H1 (cell line): ENCODE measurements around the gene MRPL54.

Experiments
- CEBPB ChIP-seq: IDR thresholded peaks from 2 replicates; pipeline ENCODE4 v1.6.1; 2012; ENCODE audit warnings: low read depth, low read length
- MAFK ChIP-seq: IDR thresholded peaks from 2 replicates; pipeline ENCODE4 v1.6.1; 2012; ENCODE audit warnings: low read depth, mild to moderate bottlenecking, improper control_type of control experiment, low read length
- POLR2AphosphoS5 ChIP-seq: IDR thresholded peaks from 2 replicates; pipeline ENCODE4 v1.6.1; 2011; ENCODE audit warnings: low read depth, low read length
- TF ChIP-seq, protein P1 (sequence below), 3 experiments: IDR thresholded peaks; 1 replicate in 2 of 3; 2 replicates in 1 of 3; pipeline versions ENCODE4 v1.5.1 to v1.6.1; 2011; ENCODE audit warnings: low read length in 3 of 3, mild to moderate bottlenecking in 3 of 3, inconsistent platforms in 2 of 3, low read depth in 1 of 3, moderate library complexity in 1 of 3; ENCODE audit not compliant: insufficient read depth in 1 of 3; ENCODE audit errors: control extremely low read depth in 1 of 3

DNA sequence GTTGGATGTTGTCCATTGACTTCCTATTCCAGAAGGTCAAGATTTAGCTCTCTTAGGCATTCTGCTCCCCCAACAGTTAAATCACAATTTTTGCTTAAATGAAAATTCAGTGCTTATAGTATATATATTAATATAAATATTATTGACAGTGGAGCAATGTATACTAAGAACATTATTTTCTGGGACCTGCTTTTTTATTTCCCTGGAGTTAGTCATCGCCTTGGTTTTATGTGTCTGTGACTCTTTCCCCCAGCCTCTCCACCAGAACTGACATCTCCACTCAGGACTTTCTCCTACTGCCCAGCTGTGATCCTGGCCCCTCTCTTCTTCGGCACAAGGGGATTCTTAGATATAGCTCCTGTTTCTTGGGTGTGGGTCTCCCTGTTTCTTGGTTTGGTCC is 33.9 kb downstream of the MRPL54 start:
- TF ChIP-seq, protein P1, sequence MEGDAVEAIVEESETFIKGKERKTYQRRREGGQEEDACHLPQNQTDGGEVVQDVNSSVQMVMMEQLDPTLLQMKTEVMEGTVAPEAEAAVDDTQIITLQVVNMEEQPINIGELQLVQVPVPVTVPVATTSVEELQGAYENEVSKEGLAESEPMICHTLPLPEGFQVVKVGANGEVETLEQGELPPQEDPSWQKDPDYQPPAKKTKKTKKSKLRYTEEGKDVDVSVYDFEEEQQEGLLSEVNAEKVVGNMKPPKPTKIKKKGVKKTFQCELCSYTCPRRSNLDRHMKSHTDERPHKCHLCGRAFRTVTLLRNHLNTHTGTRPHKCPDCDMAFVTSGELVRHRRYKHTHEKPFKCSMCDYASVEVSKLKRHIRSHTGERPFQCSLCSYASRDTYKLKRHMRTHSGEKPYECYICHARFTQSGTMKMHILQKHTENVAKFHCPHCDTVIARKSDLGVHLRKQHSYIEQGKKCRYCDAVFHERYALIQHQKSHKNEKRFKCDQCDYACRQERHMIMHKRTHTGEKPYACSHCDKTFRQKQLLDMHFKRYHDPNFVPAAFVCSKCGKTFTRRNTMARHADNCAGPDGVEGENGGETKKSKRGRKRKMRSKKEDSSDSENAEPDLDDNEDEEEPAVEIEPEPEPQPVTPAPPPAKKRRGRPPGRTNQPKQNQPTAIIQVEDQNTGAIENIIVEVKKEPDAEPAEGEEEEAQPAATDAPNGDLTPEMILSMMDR (IDR thresholded peaks at IDR 0.05; ENCODE audit: control extremely low read depth in 1 of 3, insufficient read depth in 1 of 3, low read depth in 1 of 3, low read length in 3 of 3): no peak
- TF ChIP-seq POLR2AphosphoS5 (no peak), CEBPB (no peak), MAFK (no peak)
